ENCODE results near the gene TBC1D8B. TPM values are rescaled to one million over a fixed set of nuclear protein-coding genes. Genes with fewer than 3 reads are reported as not detected.

TBC1D8B gene
- total and polyA plus RNA-seq, 2 of the 4 experiments (the other 2 are of a cell fraction), result 8.3 to 10.4 TPM

GRCh38 chrX:106875151-106875550, 72.7 kb downstream of the TBC1D8B start:
- Histone ChIP-seq H2BK120ac (ENCODE audit: low read depth, low read length) (no peak overlapping the region), H2AK5ac (ENCODE audit: low read depth, low read length) (no peak overlapping the region), H3K9ac (ENCODE audit: low read depth, low read length) (no peak overlapping the region), H3K9me3 (ENCODE audit: control insufficient read depth, insufficient read depth, low read length) (no peaks in the 10 kb centered on the region), H3K9me1 (ENCODE audit: insufficient read depth, low read length) (no peaks in the 10 kb centered on the region), H3K36me3 (ENCODE audit: control insufficient read depth, insufficient read depth, low read length) (peaks cover 1% of the 10 kb centered on the region; the same call in 1 of the 2 replicates), H3K14ac (replicated peaks; ENCODE audit: low read depth, low read length) (no peak overlapping the region), H2BK20ac (ENCODE audit: low read depth, low read length) (no peak overlapping the region), H3K4me2 (ENCODE audit: low read depth, low read length) (no peak overlapping the region), H2BK5ac (ENCODE audit: low read depth, low read length, poor library complexity, severe bottlenecking) (no peak overlapping the region), H3K4ac (ENCODE audit: low read depth, low read length) (no peak overlapping the region), H3K27ac (ENCODE audit: insufficient read depth, low read length) (peak overlapping the region; percentile 44; the same call in 1 of the 2 replicates), H4K8ac (ENCODE audit: low read depth in 2 of 2, low read length in 2 of 2) (no peak overlapping the region), H3K56ac (ENCODE audit: extremely low read depth, insufficient read depth, low read length) (no peak overlapping the region), H4K20me1 (ENCODE audit: insufficient read depth, low read length) (no peaks in the 10 kb centered on the region), H2BK15ac (ENCODE audit: low read depth, low read length) (no peak overlapping the region), H3K79me1 (ENCODE audit: low read depth in 1 of 2, low read length in 2 of 2) (no peaks in the 10 kb centered on the region), H4K91ac (ENCODE audit: insufficient read depth, low read depth, low read length) (no peak overlapping the region), H3K23ac (ENCODE audit: low read depth, low read length) (no peak overlapping the region), H2AK9ac (replicated peaks; ENCODE audit: low read depth, low read length, poor library complexity) (no peak overlapping the region), H3K4me1 (ENCODE audit: control insufficient read depth, insufficient read depth, low read length) (no peaks in the 10 kb centered on the region), H2AFZ (replicated peaks; ENCODE audit: low read length, poor library complexity) (no peak overlapping the region), H3K18ac (ENCODE audit: low read depth, low read length) (no peak overlapping the region; the same call in 1 of the 2 replicates), H3K27me3 (ENCODE audit: control insufficient read depth, insufficient read depth, low read length) (peaks cover 3% of the 10 kb centered on the region; the same call in 1 of the 2 replicates), H4K5ac (ENCODE audit: low read depth, low read length) (no peak overlapping the region), H3K4me3 (ENCODE audit: insufficient read depth, low read depth, low read length) (no peak overlapping the region)
- ChIA-PET CTCF (interaction anchor here (0.6 kb wide), 2 partner anchors 97 to 1766 kb away, joined by 3 to 4 read pairs; no protein-coding TSS in a partner anchor), POLR2A (ENCODE audit: unreplicated experiment) (no interaction called here)
- intact Hi-C loops (cut with micrococcal nuclease), result no loop called here
- BruUV-seq (replicated peaks), result no TSS peak
- WGBS, 2 experiments (ENCODE audit: extremely low coverage in 2 of 2, insufficient read length in 1 of 2), result no CpG with 5 or more reads among the region's 1 CpG
- dilution Hi-C loops (cut with HindIII; ENCODE audit: low sequenced_read_pairs, unreplicated experiment), result no loop called here
- in situ Hi-C loops (cut with MboI; ENCODE audit: low sequenced_read_pairs), result no loop called here
- TF ChIP-seq RFX5 (IDR thresholded peaks at IDR 0.05; ENCODE audit: low read depth, low read length), result no peak
- no peak for TF ChIP-seq NFE2L2 (IDR thresholded peaks at IDR 0.05; ENCODE audit: low read depth, low read length)
- no peak for TF ChIP-seq CEBPB (IDR thresholded peaks at IDR 0.05; ENCODE audit: low read depth, low read length)
- no peak for TF ChIP-seq CTCF (conservative IDR thresholded peaks at IDR 0.05; ENCODE audit: low read depth, low read length)
- no peak for TF ChIP-seq BHLHE40 (IDR thresholded peaks at IDR 0.05; ENCODE audit: low read depth, low read length)
- no peak for TF ChIP-seq RAD21 (IDR thresholded peaks at IDR 0.05; ENCODE audit: low read length)
- TF ChIP-seq SMC3 (IDR thresholded peaks at IDR 0.05; ENCODE audit: low read depth, low read length), result no peak
- no peak for TF ChIP-seq POLR2A (IDR thresholded peaks at IDR 0.05; ENCODE audit: low read depth, low read length)
- TF ChIP-seq, protein P1, sequence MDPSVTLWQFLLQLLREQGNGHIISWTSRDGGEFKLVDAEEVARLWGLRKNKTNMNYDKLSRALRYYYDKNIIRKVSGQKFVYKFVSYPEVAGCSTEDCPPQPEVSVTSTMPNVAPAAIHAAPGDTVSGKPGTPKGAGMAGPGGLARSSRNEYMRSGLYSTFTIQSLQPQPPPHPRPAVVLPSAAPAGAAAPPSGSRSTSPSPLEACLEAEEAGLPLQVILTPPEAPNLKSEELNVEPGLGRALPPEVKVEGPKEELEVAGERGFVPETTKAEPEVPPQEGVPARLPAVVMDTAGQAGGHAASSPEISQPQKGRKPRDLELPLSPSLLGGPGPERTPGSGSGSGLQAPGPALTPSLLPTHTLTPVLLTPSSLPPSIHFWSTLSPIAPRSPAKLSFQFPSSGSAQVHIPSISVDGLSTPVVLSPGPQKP (IDR thresholded peaks at IDR 0.05; ENCODE audit: borderline replicate concordance, low read depth, low read length), result no peak
- TF ChIP-seq MXI1 (IDR thresholded peaks at IDR 0.05; ENCODE audit: borderline replicate concordance, low read depth, low read length), result no peak
- TF ChIP-seq FOS (IDR thresholded peaks at IDR 0.05; ENCODE audit: low read depth, low read length), result no peak
- TF ChIP-seq MAZ (IDR thresholded peaks at IDR 0.05; ENCODE audit: borderline replicate concordance, low read depth, low read length), result no peak
- ATAC-seq (ENCODE audit: low read depth) (peak; percentile 77), DNase-seq (peak; percentile 73)
